DND-41 (cell line): ENCODE results near the gene RARRES1.

ENCODE experiments used
- ATAC-seq: fragments of 200-7000 bp; cut with Tn5 transposase; 3 replicates; pipeline ENCODE4 v1.9.1; 2021; ENCODE audit warnings: low read depth; ENCODE audit not compliant: insufficient read depth
- DNase-seq: peaks from one replicate; pipeline ENCODE4 v3.0.0-alpha.2; 2020
- H2AFZ ChIP-seq: 2 replicates; pipeline ENCODE4 v1.6.0; 2012; ENCODE audit warnings: low read depth, low read length
- H3K27ac ChIP-seq: 2 replicates; pipeline ENCODE4 v1.5.1; 2012; ENCODE audit warnings: low read length, inconsistent platforms
- H3K27me3 ChIP-seq: fragments of 200-600 bp; sonication (generic); 2 replicates; pipeline ENCODE4 v1.6.0; 2012; ENCODE audit warnings: low read length, mild to moderate bottlenecking, inconsistent platforms; ENCODE audit not compliant: insufficient read depth, poor library complexity
- H3K36me3 ChIP-seq: 2 replicates; pipeline ENCODE4 v1.5.1; 2012; ENCODE audit warnings: low read length, inconsistent platforms; ENCODE audit not compliant: insufficient read depth
- H3K4me1 ChIP-seq: 2 replicates; pipeline ENCODE4 v1.5.1; 2012; ENCODE audit warnings: mild to moderate bottlenecking, low read length; ENCODE audit not compliant: insufficient read depth
- H3K4me2 ChIP-seq: 2 replicates; pipeline ENCODE4 v1.6.0; 2012; ENCODE audit warnings: mild to moderate bottlenecking, moderate library complexity, low read length, inconsistent platforms; ENCODE audit not compliant: insufficient read depth
- H3K4me3 ChIP-seq, 2 experiments: fragments of 200-600 bp in 1 of 2; shearing (Covaris generic) in 1 of 2; 2 replicates each; pipeline ENCODE4 v1.5.1; 2012 to 2016; ENCODE audit warnings: inconsistent platforms in 2 of 2, low read length in 2 of 2, mild to moderate bottlenecking in 2 of 2, low read depth in 1 of 2, moderate library complexity in 1 of 2
- H3K79me2 ChIP-seq: 2 replicates; pipeline ENCODE4 v1.6.0; 2012; ENCODE audit warnings: low read length, inconsistent platforms; ENCODE audit not compliant: insufficient read depth
- H3K9ac ChIP-seq: 2 replicates; pipeline ENCODE4 v1.6.0; 2012; ENCODE audit warnings: low read depth, mild to moderate bottlenecking, inconsistent platforms, low read length, moderate library complexity
- H3K9me3 ChIP-seq: 2 replicates; pipeline ENCODE4 v1.5.1; 2012; ENCODE audit warnings: low read length, moderate library complexity, mild to moderate bottlenecking, inconsistent platforms; ENCODE audit not compliant: insufficient read depth, severe bottlenecking
- H4K20me1 ChIP-seq: 2 replicates; pipeline ENCODE4 v1.6.0; 2012; ENCODE audit warnings: low read length; ENCODE audit not compliant: insufficient read depth
- EZH2 ChIP-seq: IDR thresholded peaks from 3 replicates; pipeline ENCODE4 v1.6.1; 2012; ENCODE audit warnings: borderline replicate concordance, low read depth, mild to moderate bottlenecking, moderate library complexity, low read length, inconsistent platforms; ENCODE audit not compliant: severe bottlenecking
- TF ChIP-seq, protein P1 (sequence below): IDR thresholded peaks from 2 replicates; pipeline ENCODE4 v1.5.1; 2012; ENCODE audit warnings: borderline replicate concordance, low read length, moderate library complexity, mild to moderate bottlenecking; ENCODE audit not compliant: poor library complexity, severe bottlenecking; ENCODE audit errors: extremely low read depth

Gene RARRES1

GRCh38 chr3:158713094-158713499 lies 19.2 kb downstream of the RARRES1 start:
- Histone ChIP-seq H3K36me3 (peaks cover 30% of the 10 kb centered on the region; the same call in 1 of the 2 replicates), H3K4me2 (no peak overlapping the region), H3K27ac (no peak overlapping the region), H3K4me3 (no peak overlapping the region), H3K79me2 (no peaks in the 10 kb centered on the region), H3K9ac (no peak overlapping the region), H2AFZ (no peak overlapping the region), H4K20me1 (no peaks in the 10 kb centered on the region), H3K9me3 (no peaks in the 10 kb centered on the region), H3K4me1 (no peaks in the 10 kb centered on the region), H3K27me3 (no peaks in the 10 kb centered on the region)
- ATAC-seq = no peak
- DNase-seq = no peak
- no peak for TF ChIP-seq EZH2
- TF ChIP-seq, protein P1, sequence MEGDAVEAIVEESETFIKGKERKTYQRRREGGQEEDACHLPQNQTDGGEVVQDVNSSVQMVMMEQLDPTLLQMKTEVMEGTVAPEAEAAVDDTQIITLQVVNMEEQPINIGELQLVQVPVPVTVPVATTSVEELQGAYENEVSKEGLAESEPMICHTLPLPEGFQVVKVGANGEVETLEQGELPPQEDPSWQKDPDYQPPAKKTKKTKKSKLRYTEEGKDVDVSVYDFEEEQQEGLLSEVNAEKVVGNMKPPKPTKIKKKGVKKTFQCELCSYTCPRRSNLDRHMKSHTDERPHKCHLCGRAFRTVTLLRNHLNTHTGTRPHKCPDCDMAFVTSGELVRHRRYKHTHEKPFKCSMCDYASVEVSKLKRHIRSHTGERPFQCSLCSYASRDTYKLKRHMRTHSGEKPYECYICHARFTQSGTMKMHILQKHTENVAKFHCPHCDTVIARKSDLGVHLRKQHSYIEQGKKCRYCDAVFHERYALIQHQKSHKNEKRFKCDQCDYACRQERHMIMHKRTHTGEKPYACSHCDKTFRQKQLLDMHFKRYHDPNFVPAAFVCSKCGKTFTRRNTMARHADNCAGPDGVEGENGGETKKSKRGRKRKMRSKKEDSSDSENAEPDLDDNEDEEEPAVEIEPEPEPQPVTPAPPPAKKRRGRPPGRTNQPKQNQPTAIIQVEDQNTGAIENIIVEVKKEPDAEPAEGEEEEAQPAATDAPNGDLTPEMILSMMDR = no peak

GRCh38 chr3:158712443-158712842 lies 19.8 kb downstream of the RARRES1 start:
- Histone ChIP-seq H4K20me1 (no peaks in the 10 kb centered on the region), H3K27ac (no peak overlapping the region), H3K4me2 (no peak overlapping the region), H3K9me3 (no peaks in the 10 kb centered on the region), H3K36me3 (peaks cover 34% of the 10 kb centered on the region; the same call in 1 of the 2 replicates), H3K79me2 (no peaks in the 10 kb centered on the region), H3K27me3 (no peaks in the 10 kb centered on the region), H3K4me1 (no peaks in the 10 kb centered on the region), H3K9ac (no peak overlapping the region), H2AFZ (no peak overlapping the region), H3K4me3 (no peak overlapping the region)
- ATAC-seq (no peak), DNase-seq (no peak)
- TF ChIP-seq, protein P1 = no peak
- TF ChIP-seq EZH2 = no peak

DNA sequence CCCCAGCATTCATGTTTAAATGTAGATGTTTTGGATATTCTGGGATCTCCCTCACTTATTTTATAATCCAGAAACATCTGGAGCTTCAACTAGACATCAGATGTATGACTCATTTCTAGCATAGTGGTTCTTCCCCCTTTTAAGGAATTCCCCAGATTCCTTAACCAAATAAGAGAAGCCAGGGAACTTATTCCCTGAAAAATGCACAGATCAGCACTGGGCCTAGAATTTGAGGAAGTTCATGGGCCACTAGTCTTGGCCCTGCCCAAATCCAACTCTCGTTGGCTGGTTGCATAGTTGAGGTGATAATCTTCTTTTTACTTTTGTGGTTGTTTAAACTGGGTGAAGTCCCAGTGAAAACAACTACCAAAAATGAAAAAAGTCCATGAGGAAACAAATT lies 20.4 kb downstream of the RARRES1 start:
- H3K9ac ChIP-seq = no peak overlapping the region
- H3K4me3 ChIP-seq = no peak overlapping the region
- no peaks in the 10 kb centered on the region for H3K9me3 ChIP-seq
- no peak overlapping the region for H3K4me2 ChIP-seq
- peaks cover 39% of the 10 kb centered on the region; the same call in 1 of the 2 replicates for H3K36me3 ChIP-seq
- ATAC-seq = no peak
- no peak for DNase-seq
- H3K79me2 ChIP-seq = no peaks in the 10 kb centered on the region
- H3K4me1 ChIP-seq = no peaks in the 10 kb centered on the region
- no peaks in the 10 kb centered on the region for H3K27me3 ChIP-seq
- no peak overlapping the region for H3K27ac ChIP-seq
- H4K20me1 ChIP-seq = no peaks in the 10 kb centered on the region
- H2AFZ ChIP-seq = no peak overlapping the region
- TF ChIP-seq, protein P1 = no peak
- no peak for TF ChIP-seq EZH2

DNA sequence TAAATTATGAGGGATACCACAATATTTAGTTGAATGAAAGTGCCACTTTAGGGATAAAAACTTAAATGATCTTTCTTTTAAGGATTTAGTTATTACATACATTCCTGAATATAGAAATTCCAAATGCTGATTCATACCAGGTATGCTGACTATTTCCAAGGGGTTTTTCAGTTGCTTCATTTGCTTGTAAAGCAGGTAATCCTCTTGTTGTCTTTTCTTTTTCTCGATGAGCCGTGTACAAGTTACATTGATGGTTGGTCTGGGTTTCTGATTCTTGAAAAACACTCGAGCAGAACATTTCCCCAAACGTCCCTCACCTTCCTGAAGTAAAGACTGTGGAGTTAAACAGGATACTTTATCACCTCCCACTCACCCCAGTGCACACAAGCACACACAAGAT lies 21.7 kb downstream of the RARRES1 start:
- ATAC-seq = no peak
- TF ChIP-seq EZH2 = no peak
- TF ChIP-seq, protein P1 = no peak

More for the DNA sequence above, 21.7 kb downstream of the RARRES1 start:
- no peak overlapping the region for H3K4me2 ChIP-seq
- no peak overlapping the region for H3K9ac ChIP-seq
- no peaks in the 10 kb centered on the region for H3K9me3 ChIP-seq
- H3K4me1 ChIP-seq = no peaks in the 10 kb centered on the region
- H3K79me2 ChIP-seq = no peaks in the 10 kb centered on the region
- H4K20me1 ChIP-seq = no peaks in the 10 kb centered on the region
- no peak for DNase-seq
- no peak overlapping the region for H3K27ac ChIP-seq
- H2AFZ ChIP-seq = no peak overlapping the region
- H3K27me3 ChIP-seq = no peaks in the 10 kb centered on the region
- no peak overlapping the region for H3K4me3 ChIP-seq
- H3K36me3 ChIP-seq = peaks cover 39% of the 10 kb centered on the region; the same call in 1 of the 2 replicates
